Upper lobe of left lung (tissue), 4 donors: Measurements from ENCODE around the gene HAUS3.
"Not testable (repeated sequence)": the region's sequence is repeated elsewhere in the genome, so short reads cannot be mapped to it uniquely, and the experiment has no call there.

Experiments used
- EP300 ChIP-seq, 4 donors: sonication (generic); formaldehyde crosslinking; IDR thresholded peaks; one replicate each; pipeline ENCODE4 v1.5.1; 2017; ENCODE audit warnings: antibody characterized with exemption in 4 of 4, control low read depth in 2 of 4
- POLR2AphosphoS5 ChIP-seq, 2 donors: sonication (generic); formaldehyde crosslinking; IDR thresholded peaks; one replicate each; pipeline ENCODE4 v1.5.1; 2017; ENCODE audit warnings: antibody characterized with exemption in 2 of 2
- TF ChIP-seq, protein P1 (sequence below), 6 experiments: fragments of 450-650 bp in 4 of 6; fragments of 200-600 bp in 2 of 6; sonication (generic) in 2 of 6; IDR thresholded peaks; one replicate each; pipeline ENCODE4 v1.5.1; 2016 to 2019; ENCODE audit warnings: antibody characterized with exemption in 6 of 6

- TF ChIP-seq, protein P1, sequence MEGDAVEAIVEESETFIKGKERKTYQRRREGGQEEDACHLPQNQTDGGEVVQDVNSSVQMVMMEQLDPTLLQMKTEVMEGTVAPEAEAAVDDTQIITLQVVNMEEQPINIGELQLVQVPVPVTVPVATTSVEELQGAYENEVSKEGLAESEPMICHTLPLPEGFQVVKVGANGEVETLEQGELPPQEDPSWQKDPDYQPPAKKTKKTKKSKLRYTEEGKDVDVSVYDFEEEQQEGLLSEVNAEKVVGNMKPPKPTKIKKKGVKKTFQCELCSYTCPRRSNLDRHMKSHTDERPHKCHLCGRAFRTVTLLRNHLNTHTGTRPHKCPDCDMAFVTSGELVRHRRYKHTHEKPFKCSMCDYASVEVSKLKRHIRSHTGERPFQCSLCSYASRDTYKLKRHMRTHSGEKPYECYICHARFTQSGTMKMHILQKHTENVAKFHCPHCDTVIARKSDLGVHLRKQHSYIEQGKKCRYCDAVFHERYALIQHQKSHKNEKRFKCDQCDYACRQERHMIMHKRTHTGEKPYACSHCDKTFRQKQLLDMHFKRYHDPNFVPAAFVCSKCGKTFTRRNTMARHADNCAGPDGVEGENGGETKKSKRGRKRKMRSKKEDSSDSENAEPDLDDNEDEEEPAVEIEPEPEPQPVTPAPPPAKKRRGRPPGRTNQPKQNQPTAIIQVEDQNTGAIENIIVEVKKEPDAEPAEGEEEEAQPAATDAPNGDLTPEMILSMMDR (IDR thresholded peaks at IDR 0.05) = not testable (repeated sequence)
- not testable (repeated sequence) for TF ChIP-seq POLR2AphosphoS5, EP300 (IDR thresholded peaks at IDR 0.05)
Measured at GRCh38 chr4:2275044-2275397, 33.1 kb upstream of the HAUS3 start.
